Osteoblast (primary cell): ENCODE results near the gene ACAD8. TPM values are rescaled to one million over a fixed set of nuclear protein-coding genes. Genes with fewer than 3 reads are reported as not detected.
A peak's percentile ranks its signal among the peaks of the same experiment; 100 is the strongest.

Experiments
- DNase-seq: peaks from one replicate; pipeline ENCODE4 v3.0.0; 2011; ENCODE audit warnings: low spot score, mixed read lengths; ENCODE audit not compliant: insufficient read length; ENCODE audit errors: missing footprints
- H2AFZ ChIP-seq: 2 replicates; pipeline ENCODE4 v1.6.0; 2011; ENCODE audit warnings: mild to moderate bottlenecking, low read length
- H3K27ac ChIP-seq: 2 replicates; pipeline ENCODE4 v1.5.1; 2011; ENCODE audit warnings: mild to moderate bottlenecking, low read depth, low read length, moderate library complexity
- H3K27me3 ChIP-seq: 2 replicates; pipeline ENCODE4 v1.6.0; 2012; ENCODE audit warnings: mild to moderate bottlenecking, control low read depth, inconsistent platforms, low read length, moderate library complexity; ENCODE audit not compliant: insufficient read depth
- H3K36me3 ChIP-seq: 2 replicates; pipeline ENCODE4 v1.5.1; 2011; ENCODE audit warnings: mild to moderate bottlenecking, low read length, control low read depth, moderate library complexity; ENCODE audit not compliant: insufficient read depth
- H3K4me1 ChIP-seq: 2 replicates; pipeline ENCODE4 v1.5.1; 2011; ENCODE audit warnings: mild to moderate bottlenecking, low read length, control low read depth, moderate library complexity; ENCODE audit not compliant: insufficient read depth
- H3K4me2 ChIP-seq: 2 replicates; pipeline ENCODE4 v1.6.0; 2011; ENCODE audit warnings: mild to moderate bottlenecking, low read length; ENCODE audit not compliant: insufficient read depth
- H3K4me3 ChIP-seq: fragments of 200-600 bp; sonication (generic); 3 replicates; pipeline ENCODE4 v1.5.1; 2012; ENCODE audit warnings: mild to moderate bottlenecking, low read length, inconsistent platforms; ENCODE audit not compliant: insufficient read depth
- H3K79me2 ChIP-seq: 2 replicates; pipeline ENCODE4 v1.6.0; 2012; ENCODE audit warnings: mild to moderate bottlenecking, low read length, control low read depth, inconsistent platforms; ENCODE audit not compliant: insufficient read depth
- H3K9me3 ChIP-seq: 2 replicates; pipeline ENCODE4 v1.5.1; 2011; ENCODE audit warnings: low read depth, low read length, control low read depth
- H4K20me1 ChIP-seq: 2 replicates; pipeline ENCODE4 v1.6.0; 2012; ENCODE audit warnings: mild to moderate bottlenecking, low read length, control low read depth; ENCODE audit not compliant: insufficient read depth
- CTCF ChIP-seq: IDR thresholded peaks from 2 replicates; pipeline ENCODE4 v1.5.1; 2011; ENCODE audit warnings: mild to moderate bottlenecking, low read depth, low read length, moderate library complexity; ENCODE audit errors: extremely low read depth
- total RNA-seq: library from RNA; depleted of rRNA; stranded (reverse); fragments of >200 nt; gene quantifications from 2 replicates; pipeline ENCODE4 v1.2.3, GENCODE V29; 2012

The ACAD8 gene
- total RNA-seq, 1 donor = 17.7 TPM

GRCh38 chr11:134292661-134293060 lies 39.3 kb downstream of the ACAD8 start:
- Histone ChIP-seq H2AFZ (no peak overlapping the region), H3K4me1 (no peaks in the 10 kb centered on the region), H3K27me3 (no peaks in the 10 kb centered on the region), H3K27ac (no peak overlapping the region), H4K20me1 (no peaks in the 10 kb centered on the region), H3K4me2 (no peak overlapping the region), H3K4me3 (no peak overlapping the region), H3K79me2 (no peaks in the 10 kb centered on the region), H3K9me3 (no peaks in the 10 kb centered on the region), H3K36me3 (no peaks in the 10 kb centered on the region)
- TF ChIP-seq CTCF = no peak
- DNase-seq = no peak

DNA sequence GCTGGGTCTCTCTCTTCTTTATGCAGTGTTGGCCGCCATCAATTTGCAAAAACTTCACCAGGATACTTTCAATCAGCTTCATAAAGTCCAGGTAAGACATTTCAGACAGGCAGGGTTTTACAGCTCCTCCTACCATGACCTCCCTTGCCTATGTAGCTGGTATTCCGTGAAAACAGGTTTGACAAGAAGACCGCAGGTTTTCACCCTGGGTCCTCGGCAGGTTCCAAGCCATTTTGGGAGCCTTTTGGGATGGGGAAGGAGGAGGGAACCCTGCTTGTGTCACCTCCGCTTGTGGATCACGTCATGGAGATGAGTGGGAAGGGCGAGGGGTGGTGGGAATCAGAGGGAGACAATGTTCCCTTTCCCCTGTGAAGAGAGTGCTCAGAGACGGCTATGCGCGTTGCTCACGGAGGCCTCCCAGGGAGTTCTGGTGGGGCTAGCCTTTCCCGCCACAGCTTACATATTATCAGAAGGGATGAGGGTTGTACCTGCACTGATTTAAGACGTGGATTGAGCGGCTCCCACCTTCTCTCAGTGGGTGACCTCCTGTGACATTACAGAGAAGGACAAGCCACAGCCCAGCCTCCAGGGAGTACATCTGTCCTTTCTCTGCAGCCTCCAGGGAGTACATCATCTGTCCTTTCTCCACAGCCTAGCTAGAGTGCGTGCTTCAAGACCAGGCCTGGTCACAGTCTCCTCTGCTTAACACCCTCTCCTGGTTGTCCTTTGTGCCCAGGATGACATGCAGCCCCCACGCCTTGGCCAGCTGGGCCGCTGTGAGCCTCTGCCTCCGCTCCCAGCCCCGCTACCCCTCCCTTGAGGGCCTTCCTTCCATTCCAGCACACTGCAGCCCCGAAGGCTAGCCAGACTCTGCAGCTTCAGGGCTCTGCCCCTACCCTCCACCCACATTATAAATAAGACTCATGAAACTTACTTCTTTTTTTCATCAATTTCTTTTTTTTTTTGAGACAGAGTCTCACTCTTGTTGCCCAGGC lies 40.0 kb downstream of the ACAD8 start:
- Histone ChIP-seq H3K4me1 (no peaks in the 10 kb centered on the region), H4K20me1 (no peaks in the 10 kb centered on the region), H3K4me3 (no peak overlapping the region), H3K9me3 (no peaks in the 10 kb centered on the region), H3K79me2 (no peaks in the 10 kb centered on the region), H3K36me3 (no peaks in the 10 kb centered on the region), H3K27me3 (no peaks in the 10 kb centered on the region), H3K4me2 (no peak overlapping the region), H3K27ac (no peak overlapping the region), H2AFZ (no peak overlapping the region)
- no peak for TF ChIP-seq CTCF
- DNase-seq = peak; percentile 32

DNA sequence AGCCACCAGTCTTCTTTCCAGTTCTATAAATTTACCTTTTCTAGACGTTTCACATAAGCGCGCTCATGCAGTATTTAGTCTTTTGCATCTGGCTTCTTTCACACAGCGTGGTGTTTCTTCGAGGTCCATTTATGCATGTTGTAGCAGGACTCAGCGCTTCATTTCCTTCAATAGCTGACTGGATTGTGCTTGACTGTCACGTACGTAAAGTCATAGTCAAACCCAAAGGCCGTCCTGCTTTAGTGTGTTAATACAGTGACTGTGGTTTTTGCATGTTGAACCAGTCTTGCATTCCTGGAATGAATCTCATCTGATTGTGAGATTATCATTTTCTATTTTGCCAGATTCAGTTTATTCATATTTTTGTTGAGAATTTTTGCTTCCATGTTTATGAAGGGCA lies 41.3 kb downstream of the ACAD8 start:
- no peak for DNase-seq
- Histone ChIP-seq H3K4me1 (no peaks in the 10 kb centered on the region), H3K36me3 (no peaks in the 10 kb centered on the region), H3K9me3 (no peaks in the 10 kb centered on the region), H2AFZ (no peak overlapping the region), H4K20me1 (no peaks in the 10 kb centered on the region), H3K4me2 (no peak overlapping the region), H3K27me3 (no peaks in the 10 kb centered on the region), H3K4me3 (no peak overlapping the region), H3K79me2 (no peaks in the 10 kb centered on the region), H3K27ac (no peak overlapping the region)
- no peak for TF ChIP-seq CTCF

- TF ChIP-seq CTCF = no peak
- Histone ChIP-seq H3K36me3 (no peaks in the 10 kb centered on the region), H2AFZ (no peak overlapping the region), H3K4me2 (no peak overlapping the region), H3K4me3 (no peak overlapping the region), H4K20me1 (no peaks in the 10 kb centered on the region), H3K79me2 (no peaks in the 10 kb centered on the region), H3K27me3 (no peaks in the 10 kb centered on the region), H3K4me1 (no peaks in the 10 kb centered on the region), H3K9me3 (peaks cover 3% of the 10 kb centered on the region), H3K27ac (no peak overlapping the region)
- peak; percentile 72 for DNase-seq
These were observed 58.9 kb downstream of the ACAD8 start for GRCh38 chr11:134312223-134312622.
